Measurements from ENCODE around the gene PAH.
A peak's percentile ranks its signal among the peaks of the same experiment; 100 is the strongest.

Gene PAH

DNA sequence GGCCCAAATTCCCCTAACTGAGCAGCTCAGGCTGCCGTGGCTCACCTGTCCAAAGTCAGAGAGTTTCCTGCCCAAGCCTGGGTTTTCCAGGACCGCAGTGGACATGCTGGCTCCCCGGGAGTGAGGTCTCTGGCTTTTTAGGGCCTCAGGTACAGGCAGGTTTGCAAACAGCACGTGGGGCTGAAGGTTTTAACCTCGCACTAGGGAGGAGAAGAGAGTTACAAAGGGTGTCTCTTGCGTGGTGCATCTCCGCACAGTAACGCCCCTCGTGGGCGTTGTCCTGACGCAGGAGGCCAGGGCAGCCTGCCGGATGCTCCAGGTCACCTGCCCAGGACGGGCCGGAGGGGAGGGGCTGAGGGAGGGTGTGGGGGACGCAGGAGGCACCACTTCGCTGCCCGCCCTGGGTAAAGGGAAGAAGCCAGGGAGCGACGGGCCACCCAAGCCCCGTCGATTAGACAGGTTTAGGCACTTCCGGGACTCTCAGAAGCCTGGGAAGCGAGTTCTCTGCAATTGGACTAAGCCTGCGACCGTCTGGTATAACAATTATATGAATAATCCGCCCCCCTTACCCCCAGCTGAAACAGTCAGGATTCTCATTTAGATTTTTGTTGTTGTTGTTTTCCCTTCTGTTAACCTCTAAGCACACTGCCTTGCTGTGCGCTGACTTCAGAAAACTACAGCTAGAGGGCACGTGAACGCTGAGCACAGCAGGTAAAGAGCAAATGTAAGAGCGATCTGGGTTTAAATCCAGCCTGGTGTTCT is at the start of gene PAH:
Gene PAH (minus strand): TSS at position 219 of the 762 bp plus-strand sequence. CDS start 114 bp downstream, at position 105.
- peak in 1 of 2 experiments; percentile 21 for DNase-seq

DNA sequence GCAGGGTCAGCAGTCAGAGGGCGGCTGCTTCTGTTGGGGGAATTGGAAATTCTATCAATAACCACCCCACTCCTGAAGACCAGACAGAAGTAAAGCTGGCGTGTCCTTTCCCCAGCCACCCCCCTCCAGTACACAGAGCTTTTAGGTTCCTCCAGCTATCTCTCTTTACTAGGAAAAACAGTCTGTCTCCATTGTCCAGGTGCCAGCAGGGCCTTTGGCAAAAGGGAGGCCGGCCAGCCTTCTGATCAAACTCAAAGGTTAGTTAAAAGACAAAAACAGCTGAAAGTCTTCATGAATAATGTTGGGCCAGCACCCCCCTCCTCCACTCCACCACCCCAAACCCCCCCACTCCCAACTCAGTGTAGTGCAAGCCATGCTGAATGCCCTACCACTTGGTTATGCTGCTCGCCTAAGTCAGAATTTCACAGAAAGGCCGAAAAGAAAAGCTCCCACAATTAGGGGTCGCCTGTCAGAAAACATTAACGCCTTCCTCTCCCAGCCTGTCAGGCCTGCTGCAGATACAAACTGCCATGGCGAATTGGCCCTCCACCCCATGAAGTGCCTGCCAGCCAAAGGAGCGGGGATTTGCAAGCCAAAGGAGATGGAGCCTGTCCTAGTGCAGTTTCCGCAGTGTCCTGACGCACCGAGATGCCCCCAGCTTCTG is 49.3 kb upstream of the PAH start:
- no peak for DNase-seq

DNA sequence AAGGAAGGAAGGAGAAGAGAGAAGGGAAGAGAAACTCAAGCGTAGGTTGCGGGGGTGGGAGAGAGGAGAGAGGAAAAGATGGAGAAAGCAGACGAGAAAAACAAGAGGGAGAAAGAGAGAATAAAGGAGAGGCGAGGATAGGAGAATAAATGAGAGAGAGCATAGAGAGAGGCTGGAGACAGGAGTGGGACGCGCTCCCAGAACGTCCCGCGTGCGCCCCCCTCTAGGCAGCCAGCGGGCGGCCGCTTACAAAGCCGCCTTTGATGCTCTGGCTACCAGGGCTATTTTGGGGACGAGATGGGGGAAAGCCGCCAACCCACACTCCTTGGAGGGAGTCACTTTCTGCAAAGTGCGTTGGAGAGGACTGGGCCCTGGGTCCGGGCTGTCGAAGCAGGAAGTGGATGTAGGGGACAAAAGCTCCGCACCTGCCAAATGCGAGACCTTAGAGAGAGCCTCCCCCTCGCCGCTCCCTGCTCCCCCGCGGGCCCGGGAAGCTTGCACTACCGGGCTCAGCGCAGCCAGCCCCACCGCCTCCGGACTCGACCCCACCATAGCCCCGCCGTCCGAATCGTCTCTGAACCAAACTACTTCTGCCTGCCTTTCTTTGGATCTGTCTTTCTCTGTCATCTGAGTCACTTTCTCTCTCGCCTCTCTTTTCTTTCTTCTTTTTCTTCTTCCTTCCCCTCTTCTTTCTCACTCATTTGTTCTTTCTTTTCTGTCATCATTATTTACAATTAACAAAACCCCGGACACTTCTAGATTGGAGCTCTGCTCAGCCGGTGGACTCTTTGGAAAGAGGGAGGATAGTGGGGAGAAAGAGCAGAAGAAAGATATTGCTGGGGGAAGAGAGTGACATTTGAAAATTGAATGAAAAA is 48.5 kb upstream of the PAH start:
- peak in 1 of 2 experiments; percentile 6 for DNase-seq

DNA sequence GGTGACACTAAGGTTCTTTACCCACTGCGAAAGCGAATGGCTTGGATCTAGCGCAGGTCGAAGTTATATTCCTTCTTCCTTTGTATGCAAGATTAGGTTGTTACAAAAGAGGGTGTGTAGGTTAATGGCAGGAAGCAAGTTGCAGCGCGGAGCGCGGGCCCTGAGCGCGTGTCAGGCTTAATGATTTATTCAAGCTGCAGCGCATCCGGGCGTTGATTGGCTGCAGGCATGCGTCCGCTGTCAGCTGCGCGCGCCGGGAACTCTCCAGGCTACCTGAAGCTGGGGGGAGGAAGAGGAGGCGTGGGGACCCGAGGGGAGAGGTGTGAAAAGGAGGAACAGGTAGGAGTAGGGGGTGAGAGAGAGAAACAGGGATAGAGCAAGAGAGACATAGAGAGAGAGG is 47.8 kb upstream of the PAH start:
- DNase-seq: peak; percentile 15 to 61

DNA sequence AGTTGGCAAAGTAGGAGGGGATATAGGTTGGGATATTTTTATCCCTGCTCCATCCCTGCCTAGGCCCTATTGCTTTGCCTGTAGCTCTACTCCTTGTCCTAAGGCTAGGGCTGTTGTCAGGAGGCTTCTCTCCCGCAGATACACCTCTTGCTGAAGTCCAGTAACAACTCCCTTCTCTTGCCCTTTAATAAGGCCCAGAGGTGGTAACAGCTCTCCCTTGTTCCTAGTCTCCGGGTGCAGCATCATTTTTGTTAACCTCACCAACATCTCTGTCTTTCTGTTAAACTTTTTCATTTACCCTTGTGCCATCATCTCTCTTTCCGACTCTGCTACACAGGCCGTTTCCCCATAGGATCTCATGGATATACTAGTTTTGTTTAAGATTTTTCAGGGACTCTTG is 46.8 kb upstream of the PAH start:
- DNase-seq: no peak

DNA sequence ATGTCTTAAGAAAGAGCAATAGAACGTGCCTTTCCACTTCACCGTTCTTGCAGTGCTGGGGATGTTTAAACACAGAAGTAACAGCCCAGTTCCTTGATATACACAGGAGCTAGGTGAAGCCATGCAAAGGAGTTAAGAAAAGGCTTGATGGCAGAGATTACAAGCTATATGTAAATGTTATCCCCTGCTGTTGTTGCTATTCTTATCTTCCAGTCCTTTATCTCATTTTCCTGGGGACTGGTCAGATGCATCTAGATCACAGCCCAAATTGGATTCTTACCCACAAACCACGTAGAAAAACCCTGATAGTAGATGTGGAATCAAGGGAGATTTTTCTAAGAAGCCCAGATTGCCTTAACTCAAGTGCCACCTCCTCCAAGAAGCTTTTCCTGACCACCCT is 45.9 kb upstream of the PAH start:
- DNase-seq: peak; percentile 35 to 78

DNA sequence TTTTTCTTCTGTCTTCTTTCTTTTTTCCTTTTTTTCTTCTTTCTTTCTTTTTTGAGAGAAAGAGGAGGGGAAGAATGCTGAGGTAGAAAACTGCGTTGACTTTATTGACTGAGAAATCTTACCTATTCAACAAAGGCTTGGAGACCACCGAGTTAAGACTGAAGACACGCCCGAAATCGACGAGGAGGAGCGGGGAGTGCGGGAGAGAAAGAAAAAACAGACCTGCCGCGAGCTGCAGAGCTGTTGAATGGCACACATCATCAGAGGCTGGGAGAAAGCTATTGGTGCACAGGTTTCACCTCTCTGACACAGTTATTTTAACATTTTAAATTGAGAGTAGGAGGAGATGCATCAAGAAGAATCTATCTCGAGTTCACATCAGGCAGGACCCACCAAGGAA is 45.5 kb upstream of the PAH start:
- DNase-seq: no peak

DNA sequence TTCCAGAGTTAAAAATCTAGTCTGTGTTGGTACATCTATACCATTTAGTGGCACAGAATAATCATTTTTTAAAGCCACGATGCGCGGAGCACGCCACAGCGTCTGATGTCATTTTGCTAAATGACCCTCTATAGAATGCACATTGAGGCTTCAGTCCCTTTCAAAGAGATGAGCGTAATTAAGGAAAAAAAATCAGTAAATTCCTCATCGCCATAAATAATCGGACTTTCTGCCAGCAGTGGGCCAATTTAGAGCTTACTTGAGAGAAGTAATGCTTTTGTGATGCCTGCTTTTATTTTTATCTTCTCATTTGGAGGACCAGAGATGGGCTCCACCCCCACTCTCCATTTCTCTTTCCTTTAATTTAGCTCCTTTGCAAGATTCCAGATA is 44.4 kb upstream of the PAH start:
- DNase-seq: no peak

DNA sequence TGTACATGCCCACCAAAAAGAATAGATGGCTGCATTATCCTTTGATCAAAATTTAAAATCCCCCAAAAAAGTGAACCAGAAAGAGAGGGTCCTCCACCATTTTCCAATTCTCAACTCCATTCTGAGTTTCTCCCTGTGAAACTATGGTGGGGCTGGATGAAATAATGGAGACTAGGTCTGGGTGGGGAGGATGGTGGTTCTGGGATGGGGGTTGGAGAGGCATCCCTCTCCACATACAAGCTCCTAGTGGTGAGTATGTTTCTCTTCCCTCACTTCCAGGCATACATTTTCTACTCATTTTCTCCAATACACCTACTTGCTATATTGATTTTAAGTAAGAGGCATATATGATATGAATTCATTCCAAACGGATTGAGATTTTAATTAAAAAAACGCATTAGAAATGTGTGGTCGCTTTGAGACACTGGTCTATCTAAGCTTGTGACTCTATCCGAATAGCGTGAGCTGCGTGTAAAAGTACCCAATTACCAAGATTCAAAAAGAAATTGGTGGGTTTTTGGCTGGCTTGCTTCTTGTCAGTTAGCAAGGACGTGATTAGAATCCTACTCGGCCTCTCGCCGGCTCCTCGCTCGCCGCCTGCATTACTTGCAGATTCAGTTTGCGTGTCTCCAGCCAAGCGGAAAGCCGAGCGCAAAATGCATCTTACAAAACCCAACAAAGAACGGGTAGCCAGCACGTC is 43.9 kb upstream of the PAH start:
- no peak for DNase-seq

DNA sequence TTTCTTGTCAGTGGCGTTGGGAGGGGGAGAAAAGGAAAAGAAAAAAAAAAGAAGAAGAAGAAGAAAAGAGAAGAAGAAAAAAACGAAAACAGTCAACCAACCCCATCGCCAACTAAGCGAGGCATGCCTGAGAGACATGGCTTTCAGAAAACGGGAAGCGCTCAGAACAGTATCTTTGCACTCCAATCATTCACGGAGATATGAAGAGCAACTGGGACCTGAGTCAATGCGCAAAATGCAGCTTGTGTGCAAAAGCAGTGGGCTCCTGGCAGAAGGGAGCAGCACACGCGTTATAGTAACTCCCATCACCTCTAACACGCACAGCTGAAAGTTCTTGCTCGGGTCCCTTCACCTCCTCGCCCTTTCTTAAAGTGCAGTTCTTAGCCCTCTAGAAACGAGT is 42.3 kb upstream of the PAH start:
- no peak for DNase-seq

DNA sequence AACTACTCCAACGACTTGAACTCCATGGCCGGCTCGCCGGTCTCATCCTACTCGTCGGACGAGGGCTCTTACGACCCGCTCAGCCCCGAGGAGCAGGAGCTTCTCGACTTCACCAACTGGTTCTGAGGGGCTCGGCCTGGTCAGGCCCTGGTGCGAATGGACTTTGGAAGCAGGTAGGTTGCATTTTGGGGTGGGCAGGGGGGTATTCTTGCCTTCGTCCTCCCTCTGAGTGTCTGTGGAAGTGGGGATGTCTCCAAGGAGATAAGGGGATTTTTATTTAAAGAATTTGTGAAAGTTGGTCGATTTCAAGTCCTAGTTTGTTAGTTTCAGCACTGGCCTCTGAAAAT is 41.8 kb upstream of the PAH start:
- no peak for DNase-seq

DNA sequence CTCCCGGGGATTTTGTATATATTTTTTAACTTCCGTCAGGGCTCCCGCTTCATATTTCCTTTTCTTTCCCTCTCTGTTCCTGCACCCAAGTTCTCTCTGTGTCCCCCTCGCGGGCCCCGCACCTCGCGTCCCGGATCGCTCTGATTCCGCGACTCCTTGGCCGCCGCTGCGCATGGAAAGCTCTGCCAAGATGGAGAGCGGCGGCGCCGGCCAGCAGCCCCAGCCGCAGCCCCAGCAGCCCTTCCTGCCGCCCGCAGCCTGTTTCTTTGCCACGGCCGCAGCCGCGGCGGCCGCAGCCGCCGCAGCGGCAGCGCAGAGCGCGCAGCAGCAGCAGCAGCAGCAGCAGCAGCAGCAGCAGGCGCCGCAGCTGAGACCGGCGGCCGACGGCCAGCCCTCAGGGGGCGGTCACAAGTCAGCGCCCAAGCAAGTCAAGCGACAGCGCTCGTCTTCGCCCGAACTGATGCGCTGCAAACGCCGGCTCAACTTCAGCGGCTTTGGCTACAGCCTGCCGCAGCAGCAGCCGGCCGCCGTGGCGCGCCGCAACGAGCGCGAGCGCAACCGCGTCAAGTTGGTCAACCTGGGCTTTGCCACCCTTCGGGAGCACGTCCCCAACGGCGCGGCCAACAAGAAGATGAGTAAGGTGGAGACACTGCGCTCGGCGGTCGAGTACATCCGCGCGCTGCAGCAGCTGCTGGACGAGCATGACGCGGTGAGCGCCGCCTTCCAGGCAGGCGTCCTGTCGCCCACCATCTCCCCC is 41.2 kb upstream of the PAH start:
- peak in 1 of 2 experiments; percentile 70 for DNase-seq

DNA sequence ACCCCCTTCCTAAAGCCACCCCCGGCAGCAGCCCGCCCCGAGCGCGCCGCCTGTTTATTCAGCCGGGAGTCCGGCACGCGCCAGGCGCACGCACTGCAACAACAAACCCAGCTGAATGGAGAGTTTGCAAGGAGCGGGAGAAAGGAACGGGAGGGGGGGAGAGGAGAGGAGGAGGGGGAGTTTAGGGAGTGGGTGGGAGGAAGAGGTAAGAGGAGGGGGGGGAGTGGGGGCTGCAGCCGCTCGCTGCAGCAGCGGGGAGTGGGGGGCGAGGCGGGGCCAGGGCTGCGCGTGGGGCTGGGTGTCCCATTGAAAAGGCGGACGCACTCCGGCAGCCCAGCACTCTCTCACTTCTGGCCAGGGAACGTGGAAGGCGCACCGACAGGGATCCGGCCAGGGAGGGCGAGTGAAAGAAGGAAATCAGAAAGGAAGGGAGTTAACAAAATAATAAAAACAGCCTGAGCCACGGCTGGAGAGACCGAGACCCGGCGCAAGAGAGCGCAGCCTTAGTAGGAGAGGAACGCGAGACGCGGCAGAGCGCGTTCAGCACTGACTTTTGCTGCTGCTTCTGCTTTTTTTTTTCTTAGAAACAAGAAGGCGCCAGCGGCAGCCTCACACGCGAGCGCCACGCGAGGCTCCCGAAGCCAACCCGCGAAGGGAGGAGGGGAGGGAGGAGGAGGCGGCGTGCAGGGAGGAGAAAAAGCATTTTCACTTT is 40.5 kb upstream of the PAH start, which contains the start of gene ASCL1:
Gene ASCL1 (plus strand): TSS at position 336 of the 712 bp plus-strand sequence. CDS start 571 bp downstream, outside the sequence.
- peak in 1 of 2 experiments; percentile 30 for DNase-seq

DNA sequence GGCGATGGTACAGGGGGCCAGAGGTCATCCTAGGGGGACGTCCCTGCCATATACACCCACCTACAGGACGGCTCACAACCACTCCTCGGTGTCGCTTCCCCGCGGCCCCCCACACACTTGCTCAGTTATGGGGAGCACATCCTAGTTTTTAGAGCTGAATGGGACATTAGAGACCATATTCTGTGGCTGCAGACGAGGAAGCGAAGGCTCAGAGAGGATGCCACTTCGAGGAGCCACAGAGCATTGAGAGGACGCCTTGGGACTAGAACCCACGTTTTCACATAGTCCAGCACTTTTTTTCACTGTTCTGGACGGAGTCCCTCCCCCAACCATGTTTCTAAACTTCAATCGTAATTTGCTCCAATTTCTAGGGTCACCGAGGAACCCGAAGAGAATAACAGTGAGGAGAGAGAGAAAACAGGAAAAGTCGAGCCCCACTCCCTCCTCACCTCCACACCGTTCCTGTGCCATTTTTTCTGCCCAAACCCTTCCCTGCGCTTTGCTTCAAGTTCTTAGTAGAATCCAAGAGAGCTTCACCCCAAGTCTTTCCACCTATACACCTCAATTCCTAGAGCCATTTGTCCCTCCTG is 39.8 kb upstream of the PAH start:
- DNase-seq: no peak

DNA sequence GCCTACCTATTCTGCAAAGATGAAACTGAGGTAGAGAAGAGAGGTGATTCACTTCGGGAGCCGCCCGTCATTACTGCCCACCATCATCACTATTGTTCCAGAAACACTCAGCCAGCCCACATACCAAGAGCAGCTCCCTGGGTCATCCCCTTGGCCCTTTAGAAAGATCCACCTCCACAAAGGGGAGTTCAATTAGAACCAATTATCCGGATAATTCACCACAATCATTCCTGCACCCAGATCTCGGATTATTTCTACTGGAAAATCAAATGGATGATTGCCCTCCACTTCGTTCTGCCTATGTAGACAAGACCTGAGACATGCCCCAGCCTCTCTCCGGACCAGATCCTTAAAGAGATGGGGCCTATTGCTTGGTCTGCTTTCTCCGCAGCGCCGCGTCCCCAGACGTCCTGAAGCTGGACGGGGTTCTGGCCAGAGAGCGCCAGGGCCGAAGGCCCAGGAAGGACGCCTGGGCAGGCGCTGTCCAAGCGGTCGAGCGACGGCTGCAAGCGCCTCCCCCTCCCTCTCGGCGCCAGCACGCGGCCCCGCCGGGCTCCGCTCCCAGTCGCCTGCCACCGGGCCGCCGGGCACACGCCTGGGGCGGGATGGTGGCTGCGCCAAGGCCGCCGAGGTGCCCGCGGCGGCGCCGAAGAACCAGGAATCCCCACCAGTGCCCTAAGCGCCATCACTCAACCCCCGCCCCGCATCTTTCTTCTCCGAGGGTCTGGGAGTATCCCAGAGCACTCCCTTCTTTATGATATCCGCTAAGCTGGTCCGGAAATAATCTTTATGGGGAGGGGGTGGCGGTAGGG is 39.1 kb upstream of the PAH start:
- DNase-seq: no peak

DNA sequence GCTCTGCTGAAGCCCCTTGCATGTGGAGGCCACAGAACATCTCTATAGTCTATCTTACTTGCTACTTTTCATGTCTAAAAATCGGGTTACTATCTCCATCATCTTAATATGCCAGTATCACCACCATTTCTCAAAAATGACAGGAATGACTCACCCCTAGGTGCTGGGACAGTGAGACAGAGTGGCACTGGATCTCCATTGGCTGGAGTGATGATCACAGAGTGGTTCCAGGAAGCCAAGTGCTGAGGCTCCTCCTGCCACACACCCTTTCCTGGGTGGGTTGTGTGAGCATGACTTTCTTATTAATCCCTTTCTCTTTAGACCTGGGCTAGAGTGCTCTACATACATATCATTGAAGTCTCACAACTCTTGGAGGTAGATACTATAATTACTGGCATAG is 37.1 kb upstream of the PAH start:
- DNase-seq: no peak

DNA sequence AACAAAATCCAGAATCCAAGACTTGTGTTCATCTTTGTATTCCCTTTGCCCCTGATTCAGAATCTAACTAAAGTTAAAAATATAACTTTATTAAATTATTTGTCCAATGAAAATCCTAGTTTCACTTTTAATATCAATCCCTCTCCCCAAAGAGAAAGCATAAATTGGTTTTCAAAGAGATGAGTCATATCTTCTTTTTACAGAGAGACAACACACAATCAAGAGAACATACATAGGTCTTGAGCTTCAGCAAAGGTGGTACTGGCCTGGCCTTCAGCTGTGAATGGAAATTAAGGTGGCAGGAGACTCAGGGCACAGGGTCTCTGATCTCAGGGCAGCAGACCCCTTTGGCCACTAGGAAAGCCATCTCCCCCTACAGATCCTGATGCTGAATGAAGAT is 36.2 kb upstream of the PAH start:
- no peak for DNase-seq

DNA sequence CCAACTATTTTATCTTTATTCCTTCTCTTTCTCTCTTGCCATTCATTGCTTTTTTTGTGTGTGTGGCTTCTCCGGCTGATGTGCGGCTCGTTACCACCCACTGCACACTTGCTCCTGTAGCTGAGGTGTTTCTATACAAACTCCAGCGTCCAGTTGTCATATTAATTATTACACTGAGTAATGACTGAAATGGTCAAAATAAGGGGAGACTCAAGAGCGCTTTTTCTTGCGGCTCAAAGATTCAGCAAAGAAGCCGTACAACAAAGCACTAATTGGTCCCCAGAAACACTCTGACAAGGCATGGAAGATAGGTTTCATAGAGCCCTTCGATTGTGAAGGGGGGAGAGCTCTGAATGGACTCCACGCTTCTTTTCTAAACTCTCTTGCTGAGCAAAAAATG is 34.8 kb upstream of the PAH start:
- DNase-seq: no peak

DNA sequence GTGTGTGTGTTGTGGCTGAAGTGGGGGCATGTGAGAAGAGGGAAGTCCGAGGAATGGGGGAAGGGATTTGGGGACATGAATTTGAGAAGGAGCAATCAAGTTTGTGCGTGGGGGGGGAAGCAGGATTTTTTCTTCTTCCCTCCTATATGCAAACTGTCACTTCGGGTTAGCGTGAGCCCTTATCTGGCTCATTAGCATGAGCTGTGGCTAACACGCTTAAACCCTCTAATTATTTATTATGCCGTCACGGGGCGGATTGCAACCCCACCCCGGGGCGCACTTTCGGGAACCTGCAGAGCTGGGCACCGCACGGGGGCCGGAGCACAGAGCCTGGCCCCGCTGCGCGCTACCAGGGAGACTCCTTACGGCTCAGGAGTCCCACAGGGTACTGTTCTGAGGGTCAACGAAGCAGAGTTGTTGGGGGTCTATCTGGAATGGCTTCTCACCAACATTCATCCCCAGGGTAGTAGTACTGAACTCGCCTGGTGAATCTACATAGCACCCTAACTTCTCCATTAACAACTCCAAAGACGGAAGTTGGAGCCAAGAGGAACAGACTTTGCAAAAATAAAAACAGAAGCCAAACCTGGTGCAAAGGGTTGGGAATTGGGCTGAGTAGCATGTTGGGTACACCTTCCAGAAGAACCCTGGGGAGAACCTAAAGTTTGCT is 34.0 kb upstream of the PAH start:
- DNase-seq: peak in 1 of 2 experiments; percentile 3

All from NCI-H524 (cell line).